HepG2 (cell line): Measurements from ENCODE around the gene RGMA. TPM values are rescaled to one million over a fixed set of nuclear protein-coding genes. Genes with fewer than 3 reads are reported as not detected.

Source experiments
- ATAC-seq: fragments of 200-7000 bp; cut with Tn5 transposase; 3 replicates; pipeline ENCODE4 v1.9.1; 2020; ENCODE audit warnings: mild to moderate bottlenecking, moderate library complexity
- BruUV-seq: library from RNA; stranded (reverse); fragments of 400-500 nt; replicated peaks from 2 replicates; lab custom pipeline; 2021; lab: Mats Ljungman, UMichigan
- CTCF ChIA-PET: fragments of 300-600 bp; formaldehyde crosslinking; extraction: SDS; loops from one replicate; lab custom pipeline; 2021; ENCODE audit warnings: low total read pairs, inconsistent platforms, low intra/inter-chr PET ratio; lab: Yijun Ruan, JAX
- POLR2A ChIA-PET: fragments of 350-600 bp; sonication (Branson Sonifier 250); formaldehyde crosslinking; loops from one replicate; lab custom pipeline; 2020; ENCODE audit warnings: antibody characterized with exemption, inconsistent platforms; lab: Yijun Ruan, JAX
- DNase-seq: peaks from one replicate; pipeline ENCODE4 v3.0.0-alpha.2; 2015; ENCODE audit warnings: low spot score
- FAIRE-seq: peaks from 3 replicates; lab custom pipeline; 2011; peaks lifted over from hg19 to GRCh38; lab: Jason Lieb, UNC
- H2AFZ ChIP-seq: one replicate; pipeline ENCODE4 v1.6.1; 2011; ENCODE audit warnings: low read length, inconsistent platforms
- H3K27ac ChIP-seq: fragments of 300-600 bp; 3 replicates; pipeline ENCODE4 v1.8.0; 2011; ENCODE audit warnings: mixed run types, mild to moderate bottlenecking, mixed read lengths, low read length, inconsistent platforms; ENCODE audit not compliant: insufficient read depth; ENCODE audit errors: extremely low read length
- H3K27me3 ChIP-seq, 2 experiments: fragments of 200-600 bp in 1 of 2; 2 replicates in 1 of 2; 3 replicates in 1 of 2; pipeline versions ENCODE4 v1.6.0 to v1.8.0; 2011; ENCODE audit warnings: low read length in 2 of 2, mild to moderate bottlenecking in 2 of 2, moderate library complexity in 2 of 2, inconsistent platforms in 1 of 2; ENCODE audit not compliant: insufficient read depth in 2 of 2, control insufficient read depth in 1 of 2
- H3K36me3 ChIP-seq, 2 experiments: fragments of 200-600 bp in 1 of 2; replicated peaks in 1 of 2; 2 replicates in 1 of 2; 3 replicates in 1 of 2; pipeline versions ENCODE4 v1.5.1 to v1.8.0; 2011; ENCODE audit warnings: low read length in 2 of 2, inconsistent platforms in 1 of 2; ENCODE audit not compliant: insufficient read depth in 2 of 2, control insufficient read depth in 1 of 2
- H3K4me1 ChIP-seq: 2 replicates; pipeline ENCODE4 v1.5.1; 2012; ENCODE audit warnings: low read length, inconsistent platforms; ENCODE audit not compliant: insufficient read depth
- H3K4me2 ChIP-seq: 2 replicates; pipeline ENCODE4 v1.6.0; 2011; ENCODE audit warnings: low read depth, low read length, inconsistent platforms
- H3K4me3 ChIP-seq, 3 experiments: fragments of 200-600 bp in 1 of 3; sonication (generic), shearing (Covaris generic) in 1 of 3; replicated peaks in 1 of 3; 2 replicates each; pipeline ENCODE4 v1.5.1; 2011 to 2016; ENCODE audit warnings: low read length in 3 of 3, inconsistent platforms in 2 of 3, low read depth in 2 of 3, mild to moderate bottlenecking in 2 of 3, control low read depth in 1 of 3, mixed read lengths in 1 of 3; ENCODE audit not compliant: insufficient read depth in 1 of 3
- H3K79me2 ChIP-seq: one replicate; pipeline ENCODE4 v1.6.1; 2011; ENCODE audit warnings: low read length, inconsistent platforms; ENCODE audit not compliant: insufficient read depth
- H3K9ac ChIP-seq: 2 replicates; pipeline ENCODE4 v1.6.0; 2011; ENCODE audit warnings: mild to moderate bottlenecking, low read depth, low read length, inconsistent platforms; ENCODE audit not compliant: insufficient read depth
- H3K9me3 ChIP-seq: 2 replicates; pipeline ENCODE4 v1.5.1; 2012; ENCODE audit warnings: mild to moderate bottlenecking, low read length
- H4K20me1 ChIP-seq: 2 replicates; pipeline ENCODE4 v1.6.0; 2011; ENCODE audit warnings: inconsistent platforms, mild to moderate bottlenecking, low read length, moderate library complexity; ENCODE audit not compliant: insufficient read depth
- AGO2 ChIP-seq: fragments of 200-400 bp; formaldehyde crosslinking; optimal IDR thresholded peaks from 2 replicates; pipeline ENCODE3; 2017; ENCODE audit warnings: mild to moderate bottlenecking, low read depth, low read length, moderate library complexity
- DZIP1 ChIP-seq: sonication (generic); formaldehyde crosslinking; IDR thresholded peaks from 2 replicates; pipeline ENCODE4 v1.5.0; 2020; ENCODE audit warnings: mild to moderate bottlenecking, missing genetic modification reagents
- GTF3A ChIP-seq: sonication (generic); formaldehyde crosslinking; conservative IDR thresholded peaks from 2 replicates; pipeline ENCODE4 v1.4.0; 2020; ENCODE audit warnings: mild to moderate bottlenecking, missing genetic modification reagents
- HNRNPUL1 ChIP-seq: fragments of 200-400 bp; formaldehyde crosslinking; IDR thresholded peaks from 2 replicates; pipeline ENCODE4 v1.6.1; 2017; ENCODE audit warnings: low read depth, mild to moderate bottlenecking, low read length, moderate library complexity
- IKZF1 ChIP-seq: fragments of 450-650 bp; IDR thresholded peaks from 2 replicates; pipeline ENCODE4 v1.7.1; 2016
- NKX3-1 ChIP-seq: sonication (generic); formaldehyde crosslinking; IDR thresholded peaks from 2 replicates; pipeline ENCODE4 v1.5.0; 2020; ENCODE audit warnings: missing genetic modification reagents
- SMAD1 ChIP-seq: sonication (generic); formaldehyde crosslinking; IDR thresholded peaks from 2 replicates; pipeline ENCODE4 v1.4.0; 2020; ENCODE audit warnings: missing genetic modification reagents, low read depth, mild to moderate bottlenecking, borderline replicate concordance
- SP2 ChIP-seq: sonication (generic); formaldehyde crosslinking; IDR thresholded peaks from 2 replicates; pipeline ENCODE4 v1.5.1; 2020; ENCODE audit warnings: mild to moderate bottlenecking, missing genetic modification reagents
- SRSF4 ChIP-seq: fragments of 200-400 bp; formaldehyde crosslinking; IDR thresholded peaks from one replicate; pipeline ENCODE4 v1.6.1; 2018; ENCODE audit warnings: mild to moderate bottlenecking, low read depth, low read length, moderate library complexity; ENCODE audit not compliant: poor library complexity, severe bottlenecking
- TFDP2 ChIP-seq: sonication (generic); formaldehyde crosslinking; IDR thresholded peaks from 2 replicates; pipeline ENCODE4 v1.4.0; 2020; ENCODE audit warnings: missing genetic modification reagents
- ZFP41 ChIP-seq: sonication (generic); formaldehyde crosslinking; IDR thresholded peaks from 2 replicates; pipeline ENCODE4 v1.4.0; 2020; ENCODE audit warnings: mild to moderate bottlenecking, missing genetic modification reagents, borderline replicate concordance
- ZNF607 ChIP-seq: sonication (generic); formaldehyde crosslinking; IDR thresholded peaks from 2 replicates; pipeline ENCODE4 v1.5.1; 2020; ENCODE audit warnings: missing genetic modification reagents, mild to moderate bottlenecking, borderline replicate concordance
- ZSCAN21 ChIP-seq: sonication (generic); formaldehyde crosslinking; IDR thresholded peaks from 2 replicates; pipeline ENCODE4 v1.8.0; 2022; ENCODE audit warnings: mild to moderate bottlenecking, missing genetic modification reagents, moderate library complexity, borderline replicate concordance
- WGBS: methylation state at CpG from one replicate; pipeline ENCODE4 v1.1.6; 2017; ENCODE audit warnings: low lambda C conversion rate; 5-methylcytosine and 5-hydroxymethylcytosine counted together
- in situ Hi-C: cut with HindIII; loops from 2 replicates; pipeline ENCODE4 v1.10.0; 2017; ENCODE audit warnings: low pct_unique_long_range_greater_than_20kb; ENCODE audit not compliant: extremely low pct_ligation_motif_present
- intact Hi-C: fragments of 100-400 bp; cut with micrococcal nuclease; formaldehyde crosslinking; loops from one replicate; pipeline ENCODE4 v1.10.0; 2022; ENCODE audit not compliant: unreplicated experiment
- polyA plus RNA-seq, 8 experiments: library from polyadenylated mRNA; depleted of rRNA in 3 of 8; stranded (reverse) in 7 of 8; unstranded in 1 of 8; fragments of >200 nt; fragmentation: Illumina TruSeq in 4 of 8; extraction: Trizol in 4 of 8; gene quantifications; 2 replicates each; pipeline versions ENCODE4 v1.2.1 to v1.2.3, GENCODE V29; 2011 to 2016; ENCODE audit warnings: low read depth in 4 of 8, missing spikeins in 1 of 8, mixed read lengths in 1 of 8; ENCODE audit not compliant: insufficient read depth in 1 of 8
- total RNA-seq, 5 experiments: library from RNA; depleted of rRNA; stranded (reverse); fragments of >200 nt; fragmentation: Illumina TruSeq; extraction: Trizol; gene quantifications; 2 replicates each; pipeline ENCODE4 v1.2.3, GENCODE V29; 2016; ENCODE audit warnings: low read depth in 1 of 5

The RGMA gene
- total and polyA plus RNA-seq, 2 of the 13 experiments (the other 11 are each of a cell fraction or from before 2014, with no cell fraction given), result not detected

DNA sequence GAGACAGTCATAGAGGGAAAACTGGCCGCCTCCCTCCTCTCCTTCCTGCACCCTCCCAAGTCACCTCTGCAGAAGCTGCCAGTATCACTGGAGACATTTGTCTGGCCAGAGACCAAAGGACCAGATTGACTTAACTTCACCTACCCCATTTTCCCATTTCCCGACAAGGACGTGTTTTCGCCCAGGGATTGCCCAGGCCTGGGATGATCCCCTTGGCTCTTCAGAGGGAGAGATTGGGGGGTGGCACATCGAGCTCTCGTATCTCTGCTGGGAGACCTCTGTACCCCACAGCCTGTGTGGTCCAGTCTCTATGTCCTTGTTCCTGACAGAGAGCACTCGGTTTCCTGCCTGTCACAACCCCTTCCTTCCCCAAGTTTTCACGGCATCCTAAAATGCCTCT is 31.4 kb downstream of the RGMA start:
- Histone ChIP-seq H3K79me2 (no peaks in the 10 kb centered on the region), H3K4me2 (no peak overlapping the region), H3K9ac (no peak overlapping the region), H3K27me3 (peaks cover 17 to 75% of the 10 kb centered on the region in 2 experiments; a peak in 4 of 5 replicates), H3K36me3 (no peaks in the 10 kb centered on the region), H3K4me1 (no peaks in the 10 kb centered on the region), H3K4me3 (no peak overlapping the region), H3K27ac (no peak overlapping the region), H4K20me1 (no peaks in the 10 kb centered on the region), H3K9me3 (no peaks in the 10 kb centered on the region), H2AFZ (no peak overlapping the region)
- ChIA-PET POLR2A (no interaction called here), CTCF (no interaction called here)
- in situ Hi-C loops, result no loop called here
- WGBS, result 18% methylated on average over 8 of the region's 8 CpGs
- no TSS peak for BruUV-seq
- FAIRE-seq (no peak), DNase-seq (no peak), ATAC-seq (no peak)
- no peak for TF ChIP-seq SMAD1
- TF ChIP-seq GTF3A (CRISPR knock-in tag), result no peak
- no peak for TF ChIP-seq AGO2
- no peak for TF ChIP-seq SRSF4
- TF ChIP-seq ZSCAN21, result no peak
- no peak for TF ChIP-seq ZNF607 (CRISPR knock-in tag)
- intact Hi-C loops, result no loop called here

DNA sequence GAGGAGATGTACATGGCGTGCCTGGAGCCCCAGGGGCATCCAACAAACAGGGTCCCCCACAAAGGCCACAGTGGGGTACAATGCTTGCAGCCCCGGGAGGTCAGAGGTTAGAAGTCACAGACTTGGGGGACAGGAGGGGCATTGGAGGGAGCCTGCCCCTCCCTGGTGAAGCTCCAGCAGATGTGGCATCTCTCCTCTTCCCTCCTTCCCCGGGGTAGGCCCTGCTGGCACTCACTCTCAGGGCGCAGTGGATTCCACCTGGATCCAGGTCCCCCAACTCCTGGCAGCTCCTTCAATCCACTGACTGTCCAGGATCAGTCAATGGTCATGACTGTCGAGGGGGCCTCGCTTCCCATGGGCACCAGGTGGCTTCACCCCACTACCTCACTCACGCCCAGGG is 32.2 kb downstream of the RGMA start:
- ATAC-seq (no peak), FAIRE-seq (no peak), DNase-seq (no peak)
- no peaks in the 10 kb centered on the region for H3K36me3 ChIP-seq
- H3K9ac ChIP-seq, result no peak overlapping the region
- intact Hi-C loops, result no loop called here
- no peaks in the 10 kb centered on the region for H4K20me1 ChIP-seq
- H3K4me3 ChIP-seq, result no peak overlapping the region
- no peak overlapping the region for H3K27ac ChIP-seq
- no peaks in the 10 kb centered on the region for H3K9me3 ChIP-seq
- peaks cover 16 to 75% of the 10 kb centered on the region in 2 experiments; a peak in 4 of 5 replicates for H3K27me3 ChIP-seq
- ChIA-PET POLR2A (no interaction called here), CTCF (no interaction called here)
- no peak overlapping the region for H3K4me2 ChIP-seq
- BruUV-seq, result no TSS peak
- WGBS, result 10% methylated on average over 2 of the region's 7 CpGs
- H3K4me1 ChIP-seq, result no peaks in the 10 kb centered on the region
- in situ Hi-C loops, result no loop called here
- no peak overlapping the region for H2AFZ ChIP-seq
- H3K79me2 ChIP-seq, result no peaks in the 10 kb centered on the region
- TF ChIP-seq IKZF1 (no peak), TFDP2 (CRISPR knock-in tag) (no peak), HNRNPUL1 (no peak), ZFP41 (no peak), NKX3-1 (CRISPR knock-in tag) (no peak), DZIP1 (no peak), SP2 (CRISPR knock-in tag) (no peak)
